OCI-LY3 (cell line): ENCODE results near the gene FBXO46.

Experiments
- H2AFZ ChIP-seq: fragments of 200-600, 300-600 bp; shearing (Covaris generic); 2 replicates; pipeline ENCODE4 v1.6.0; 2014; ENCODE audit warnings: antibody characterized with exemption, low read depth, low read length
- H3K27ac ChIP-seq: fragments of 200-600, 300-600 bp; sonication (generic); 2 replicates; pipeline ENCODE4 v1.5.1; 2014; ENCODE audit warnings: mild to moderate bottlenecking, low read length, moderate library complexity, mixed read lengths
- H3K27me3 ChIP-seq: fragments of 200-600, 300-600 bp; sonication (generic); 2 replicates; pipeline ENCODE4 v1.6.1; 2014; ENCODE audit warnings: low read depth, low read length, mixed read lengths
- H3K36me3 ChIP-seq: fragments of 200-600, 300-600 bp; sonication (generic); replicated peaks from 2 replicates; pipeline ENCODE3; 2014; ENCODE audit warnings: low read depth, low read length, mixed read lengths
- H3K4me1 ChIP-seq: fragments of 300-600, 200-600 bp; sonication (generic); 2 replicates; pipeline ENCODE4 v1.6.1; 2014; ENCODE audit warnings: low read length, mixed read lengths
- H3K4me2 ChIP-seq: fragments of 200-600, 300-600 bp; sonication (generic); 2 replicates; pipeline ENCODE4 v1.6.1; 2014; ENCODE audit warnings: low read length, mixed read lengths
- H3K4me3 ChIP-seq: fragments of 300-600, 200-600 bp; sonication (generic); 2 replicates; pipeline ENCODE4 v1.5.1; 2014; ENCODE audit warnings: antibody characterized with exemption, mild to moderate bottlenecking, low read length, moderate library complexity
- H3K79me2 ChIP-seq: fragments of 300-600, 200-600 bp; shearing (Covaris generic); 2 replicates; pipeline ENCODE4 v1.6.1; 2014; ENCODE audit warnings: mild to moderate bottlenecking, low read length, mixed read lengths
- H3K9ac ChIP-seq: fragments of 300-600, 200-600 bp; shearing (Covaris generic); 2 replicates; pipeline ENCODE4 v1.6.0; 2014; ENCODE audit warnings: mild to moderate bottlenecking, low read length, moderate library complexity
- H3K9me3 ChIP-seq: fragments of 200-600, 300-600 bp; shearing (Covaris generic); 2 replicates; pipeline ENCODE4 v1.6.1; 2014; ENCODE audit warnings: low read length, mixed read lengths; ENCODE audit not compliant: insufficient read depth
- H4K20me1 ChIP-seq: fragments of 200-600, 300-600 bp; sonication (generic); 2 replicates; pipeline ENCODE4 v1.6.1; 2016; ENCODE audit warnings: low read length, mixed read lengths; ENCODE audit not compliant: insufficient read depth
- EZH2phosphoT487 ChIP-seq: fragments of 200-600 bp; shearing (Covaris generic); IDR thresholded peaks from 2 replicates; pipeline ENCODE4 v1.6.1; 2018; ENCODE audit warnings: antibody characterized with exemption, mixed run types, low read depth
- TF ChIP-seq, protein P1 (sequence below): fragments of 200-600, 300-600 bp; sonication (generic); IDR thresholded peaks from 2 replicates; pipeline ENCODE4 v1.5.1; 2014; ENCODE audit warnings: antibody characterized with exemption, low read length, low read depth

Gene FBXO46

DNA sequence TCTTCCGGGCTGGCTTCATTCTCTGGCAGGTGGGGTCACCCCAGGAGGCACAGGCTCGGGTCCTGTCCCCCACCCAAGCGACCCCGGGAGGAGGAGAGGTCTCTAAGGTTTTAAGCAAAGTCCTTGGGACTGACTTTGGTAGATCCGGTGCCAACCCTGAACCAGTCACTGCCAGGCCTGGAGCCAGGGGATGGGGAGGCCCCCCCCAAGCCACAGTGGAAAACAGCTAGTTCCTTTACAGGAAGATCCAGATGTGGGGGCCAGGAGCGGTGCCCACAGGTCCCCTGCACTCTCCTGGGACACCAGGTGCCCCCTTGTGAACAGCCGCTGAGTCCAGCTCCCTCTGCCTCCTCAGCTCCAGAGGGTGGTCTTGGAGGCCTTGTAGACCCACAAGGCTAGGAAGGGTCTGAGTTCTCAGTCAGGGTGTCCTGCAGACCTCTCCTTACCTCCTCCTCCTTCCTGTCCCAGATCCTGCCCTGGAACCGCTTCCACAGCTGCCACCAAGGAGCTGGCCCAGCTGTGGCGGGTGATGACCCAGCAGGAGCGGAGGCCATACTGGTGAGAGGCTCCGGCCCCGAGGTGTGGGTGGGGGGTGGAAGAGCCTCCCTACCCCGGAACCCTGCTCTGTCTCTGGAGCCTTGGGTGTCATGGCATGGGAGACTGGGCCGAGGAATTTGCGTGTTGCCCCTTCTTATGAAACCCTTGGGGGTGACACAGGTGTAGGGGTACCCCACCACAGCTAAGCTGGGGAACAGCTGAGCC is 32.4 kb upstream of the FBXO46 start:
- Histone ChIP-seq H3K27me3 (no peaks in the 10 kb centered on the region), H3K4me2 (no peak overlapping the region), H3K9me3 (no peaks in the 10 kb centered on the region), H3K36me3 (no peaks in the 10 kb centered on the region), H3K4me1 (peaks cover 2% of the 10 kb centered on the region; the same call in 1 of the 2 replicates), H4K20me1 (no peaks in the 10 kb centered on the region), H3K9ac (no peak overlapping the region), H3K79me2 (no peaks in the 10 kb centered on the region), H3K27ac (no peak overlapping the region), H2AFZ (no peak overlapping the region), H3K4me3 (no peak overlapping the region)
- TF ChIP-seq, protein P1, sequence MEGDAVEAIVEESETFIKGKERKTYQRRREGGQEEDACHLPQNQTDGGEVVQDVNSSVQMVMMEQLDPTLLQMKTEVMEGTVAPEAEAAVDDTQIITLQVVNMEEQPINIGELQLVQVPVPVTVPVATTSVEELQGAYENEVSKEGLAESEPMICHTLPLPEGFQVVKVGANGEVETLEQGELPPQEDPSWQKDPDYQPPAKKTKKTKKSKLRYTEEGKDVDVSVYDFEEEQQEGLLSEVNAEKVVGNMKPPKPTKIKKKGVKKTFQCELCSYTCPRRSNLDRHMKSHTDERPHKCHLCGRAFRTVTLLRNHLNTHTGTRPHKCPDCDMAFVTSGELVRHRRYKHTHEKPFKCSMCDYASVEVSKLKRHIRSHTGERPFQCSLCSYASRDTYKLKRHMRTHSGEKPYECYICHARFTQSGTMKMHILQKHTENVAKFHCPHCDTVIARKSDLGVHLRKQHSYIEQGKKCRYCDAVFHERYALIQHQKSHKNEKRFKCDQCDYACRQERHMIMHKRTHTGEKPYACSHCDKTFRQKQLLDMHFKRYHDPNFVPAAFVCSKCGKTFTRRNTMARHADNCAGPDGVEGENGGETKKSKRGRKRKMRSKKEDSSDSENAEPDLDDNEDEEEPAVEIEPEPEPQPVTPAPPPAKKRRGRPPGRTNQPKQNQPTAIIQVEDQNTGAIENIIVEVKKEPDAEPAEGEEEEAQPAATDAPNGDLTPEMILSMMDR: no peak
- no peak for TF ChIP-seq EZH2phosphoT487

DNA sequence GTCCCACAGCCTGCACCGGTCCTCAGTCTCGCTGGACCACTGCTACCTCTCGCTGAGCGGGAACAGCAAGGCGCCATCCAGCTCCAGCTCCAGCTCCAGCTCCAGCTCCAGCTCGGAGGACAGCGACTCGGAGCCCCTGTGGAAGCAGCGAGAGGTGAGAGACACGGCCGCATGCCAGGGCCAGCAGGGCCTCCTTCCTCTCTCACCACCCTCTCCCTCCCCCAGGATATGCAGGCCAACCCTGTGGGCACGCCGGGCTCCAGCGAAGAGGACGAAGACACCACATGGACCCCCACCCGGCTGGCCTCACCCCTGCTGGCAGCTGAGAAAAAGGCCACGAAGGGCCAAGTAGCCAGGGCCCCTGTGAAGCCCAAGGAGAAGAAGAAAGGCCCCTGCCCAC is 31.0 kb upstream of the FBXO46 start:
- H3K27ac ChIP-seq: no peak overlapping the region
- no peaks in the 10 kb centered on the region for H3K27me3 ChIP-seq
- no peak overlapping the region for H2AFZ ChIP-seq
- no peak for TF ChIP-seq EZH2phosphoT487
- TF ChIP-seq, protein P1: no peak
- H3K4me1 ChIP-seq: no peaks in the 10 kb centered on the region
- H3K36me3 ChIP-seq: no peaks in the 10 kb centered on the region
- no peaks in the 10 kb centered on the region for H4K20me1 ChIP-seq
- no peaks in the 10 kb centered on the region for H3K79me2 ChIP-seq
- H3K4me2 ChIP-seq: no peak overlapping the region
- no peak overlapping the region for H3K4me3 ChIP-seq
- H3K9ac ChIP-seq: no peak overlapping the region
- H3K9me3 ChIP-seq: no peaks in the 10 kb centered on the region

DNA sequence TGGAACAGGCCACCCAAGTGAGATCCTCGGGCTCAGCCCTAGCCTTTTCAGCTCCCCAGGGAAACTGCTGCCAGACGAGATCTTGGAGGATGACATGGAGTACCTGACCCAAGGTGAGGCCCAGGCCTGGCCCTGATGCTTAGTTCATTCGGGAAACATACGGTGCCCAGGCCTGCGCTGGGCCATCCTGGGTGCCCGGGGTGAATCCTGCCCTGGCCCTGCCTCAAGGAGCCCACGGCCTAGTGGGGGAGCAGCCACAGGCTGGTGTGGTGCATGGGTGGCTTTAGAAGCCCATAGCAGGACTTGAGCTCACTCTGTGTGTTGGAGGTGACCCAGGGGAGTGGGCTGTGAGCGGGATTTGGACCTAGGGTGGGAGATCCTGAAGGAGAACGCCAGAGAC is 28.2 kb upstream of the FBXO46 start:
- H3K4me2 ChIP-seq: no peak overlapping the region
- no peak overlapping the region for H2AFZ ChIP-seq
- no peaks in the 10 kb centered on the region for H3K27me3 ChIP-seq
- no peak overlapping the region for H3K27ac ChIP-seq
- H3K4me1 ChIP-seq: no peaks in the 10 kb centered on the region
- no peak overlapping the region for H3K4me3 ChIP-seq
- TF ChIP-seq, protein P1: no peak
- H3K9me3 ChIP-seq: no peaks in the 10 kb centered on the region
- H3K9ac ChIP-seq: no peak overlapping the region
- no peaks in the 10 kb centered on the region for H3K36me3 ChIP-seq
- no peaks in the 10 kb centered on the region for H3K79me2 ChIP-seq
- no peaks in the 10 kb centered on the region for H4K20me1 ChIP-seq

DNA sequence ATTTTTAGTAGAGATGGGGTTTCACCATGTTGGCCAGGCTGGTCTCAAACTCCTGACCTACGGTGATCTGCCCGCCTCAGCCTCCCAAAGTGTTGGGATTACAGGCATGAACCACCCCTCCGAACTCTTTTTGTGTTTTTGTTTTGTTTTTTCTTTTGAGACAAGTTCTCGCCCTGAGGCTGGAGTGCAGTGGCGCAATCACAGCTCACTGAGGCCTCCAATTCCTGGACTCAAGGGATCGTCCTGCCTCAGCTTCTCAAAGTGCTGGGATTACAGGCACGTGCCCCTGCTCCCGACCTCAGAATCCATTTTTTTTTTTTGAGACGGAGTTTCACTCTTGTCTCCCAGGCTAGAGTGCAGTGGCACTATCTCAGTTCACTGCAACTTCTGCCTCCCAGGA is 27.0 kb upstream of the FBXO46 start:
- Histone ChIP-seq H2AFZ (no peak overlapping the region), H3K4me3 (no peak overlapping the region), H3K9ac (no peak overlapping the region), H3K4me1 (no peaks in the 10 kb centered on the region), H4K20me1 (no peaks in the 10 kb centered on the region), H3K79me2 (no peaks in the 10 kb centered on the region), H3K36me3 (no peaks in the 10 kb centered on the region), H3K27me3 (no peaks in the 10 kb centered on the region), H3K9me3 (no peaks in the 10 kb centered on the region), H3K27ac (no peak overlapping the region), H3K4me2 (no peak overlapping the region)
- TF ChIP-seq, protein P1: no peak
- no peak for TF ChIP-seq EZH2phosphoT487
